Measurements from ENCODE around the gene ADAM15. TPM values are rescaled to one million over a fixed set of nuclear protein-coding genes. Genes with fewer than 3 reads are reported as not detected.

The ADAM15 gene
- total RNA-seq, 2 experiments from 2014 or later, result 53.8 to 55.8 TPM

GRCh38 chr1:155022927-155023236 lies 28.2 kb upstream of the ADAM15 start:
- DNase-seq, result no peak
- Mint-ChIP-seq H3K27ac (no peak overlapping the region), H3K9me3 (no peaks in the 10 kb centered on the region), H3K4me3 (no peak overlapping the region), H3K36me3 (ENCODE audit: low read depth) (peaks cover 4% of the 10 kb centered on the region), H3K27me3 (ENCODE audit: low read depth) (no peaks in the 10 kb centered on the region), H3K4me1 (ENCODE audit: low read depth) (peaks cover 21% of the 10 kb centered on the region)
- intact Hi-C loops (cut with micrococcal nuclease), result no loop called here
- CTCF ChIA-PET, result interaction anchor here (1.0 to 1.9 kb wide), 5 partner anchors 21 to 32 kb away, joined by 3 to 5 read pairs (median 3); partner anchors contain the start of gene LENEP

- Mint-ChIP-seq H3K27me3 (ENCODE audit: low read depth) (no peaks in the 10 kb centered on the region), H3K4me1 (ENCODE audit: low read depth) (peaks cover 15% of the 10 kb centered on the region), H3K9me3 (no peaks in the 10 kb centered on the region), H3K36me3 (ENCODE audit: low read depth) (peaks cover 4% of the 10 kb centered on the region), H3K27ac (no peak overlapping the region), H3K4me3 (no peak overlapping the region)
- CTCF ChIA-PET, result interaction anchor here (0.7 to 1.9 kb wide), 4 partner anchors 20 to 49 kb away, joined by 3 to 5 read pairs (median 3); partner anchors contain the start of gene CKS1B
- no peak for DNase-seq
- intact Hi-C loops (cut with micrococcal nuclease), result no loop called here
Observed at GRCh38 chr1:155023627-155024026, 27.5 kb upstream of the ADAM15 start.

- peaks cover 3% of the 10 kb centered on the region for H3K36me3 Mint-ChIP-seq (ENCODE audit: low read depth)
- no peak overlapping the region for H3K27ac Mint-ChIP-seq
- peaks cover 8% of the 10 kb centered on the region for H3K4me1 Mint-ChIP-seq (ENCODE audit: low read depth)
- CTCF ChIA-PET, result no interaction called here
- no peaks in the 10 kb centered on the region for H3K27me3 Mint-ChIP-seq (ENCODE audit: low read depth)
- intact Hi-C loops (cut with micrococcal nuclease), result no loop called here
- no peak overlapping the region for H3K4me3 Mint-ChIP-seq
- no peak for DNase-seq
- no peaks in the 10 kb centered on the region for H3K9me3 Mint-ChIP-seq
Observed at GRCh38 chr1:155024315-155024714, 26.8 kb upstream of the ADAM15 start.

GRCh38 chr1:155026154-155026553 lies 25.0 kb upstream of the ADAM15 start:
- no peaks in the 10 kb centered on the region for H3K9me3 Mint-ChIP-seq
- no peak overlapping the region for H3K27ac Mint-ChIP-seq
- no peaks in the 10 kb centered on the region for H3K36me3 Mint-ChIP-seq (ENCODE audit: low read depth)
- H3K4me3 Mint-ChIP-seq, result no peak overlapping the region
- H3K27me3 Mint-ChIP-seq (ENCODE audit: low read depth), result no peaks in the 10 kb centered on the region
- no peak for DNase-seq
- H3K4me1 Mint-ChIP-seq (ENCODE audit: low read depth), result no peaks in the 10 kb centered on the region
- CTCF ChIA-PET, result interaction anchor here (0.7 to 1.2 kb wide), 2 partner anchors 35 to 637 kb away, joined by 3 to 5 read pairs; no protein-coding TSS in a partner anchor
- intact Hi-C loops (cut with micrococcal nuclease), result no loop called here

- Mint-ChIP-seq H3K27me3 (ENCODE audit: low read depth) (no peaks in the 10 kb centered on the region), H3K27ac (no peak overlapping the region), H3K9me3 (no peaks in the 10 kb centered on the region), H3K4me1 (ENCODE audit: low read depth) (no peaks in the 10 kb centered on the region), H3K4me3 (no peak overlapping the region), H3K36me3 (ENCODE audit: low read depth) (no peaks in the 10 kb centered on the region)
- no peak for DNase-seq
- intact Hi-C loops (cut with micrococcal nuclease), result no loop called here
- CTCF ChIA-PET, result interaction anchor here (1.2 kb wide), 1 partner anchor 34 kb away, joined by 5 read pairs; no protein-coding TSS in a partner anchor
Observed at GRCh38 chr1:155026588-155026987, 24.5 kb upstream of the ADAM15 start.

- no peaks in the 10 kb centered on the region for H3K4me1 Mint-ChIP-seq (ENCODE audit: low read depth)
- H3K36me3 Mint-ChIP-seq (ENCODE audit: low read depth), result no peaks in the 10 kb centered on the region
- intact Hi-C loops (cut with micrococcal nuclease), result no loop called here
- H3K27me3 Mint-ChIP-seq (ENCODE audit: low read depth), result no peaks in the 10 kb centered on the region
- H3K9me3 Mint-ChIP-seq, result no peaks in the 10 kb centered on the region
- no peak overlapping the region for H3K27ac Mint-ChIP-seq
- CTCF ChIA-PET, result interaction anchor here (1.5 kb wide), 1 partner anchor 21 kb away, joined by 3 read pairs; the partner anchor contains the start of gene ADAM15
- no peak overlapping the region for H3K4me3 Mint-ChIP-seq
- DNase-seq, result no peak
Observed at GRCh38 chr1:155029513-155030242, 21.4 kb upstream of the ADAM15 start.

GRCh38 chr1:155030243-155030795 lies 20.8 kb upstream of the ADAM15 start:
- Mint-ChIP-seq H3K27ac (no peak overlapping the region), H3K4me1 (ENCODE audit: low read depth) (no peaks in the 10 kb centered on the region), H3K36me3 (ENCODE audit: low read depth) (no peaks in the 10 kb centered on the region), H3K27me3 (ENCODE audit: low read depth) (no peaks in the 10 kb centered on the region), H3K9me3 (no peaks in the 10 kb centered on the region), H3K4me3 (no peak overlapping the region)
- DNase-seq, result no peak
- CTCF ChIA-PET, result no interaction called here
- intact Hi-C loops (cut with micrococcal nuclease), result no loop called here

- CTCF ChIA-PET, result interaction anchor here (0.6 kb wide), 1 partner anchor 14 kb away, joined by 3 read pairs; no protein-coding TSS in a partner anchor
- no peaks in the 10 kb centered on the region for H3K27me3 Mint-ChIP-seq (ENCODE audit: low read depth)
- H3K9me3 Mint-ChIP-seq, result no peaks in the 10 kb centered on the region
- H3K36me3 Mint-ChIP-seq (ENCODE audit: low read depth), result no peaks in the 10 kb centered on the region
- intact Hi-C loops (cut with micrococcal nuclease), result no loop called here
- no peak overlapping the region for H3K4me3 Mint-ChIP-seq
- no peak overlapping the region for H3K27ac Mint-ChIP-seq
- no peaks in the 10 kb centered on the region for H3K4me1 Mint-ChIP-seq (ENCODE audit: low read depth)
- DNase-seq, result no peak
Observed at GRCh38 chr1:155030899-155031298, 20.2 kb upstream of the ADAM15 start.

GRCh38 chr1:155032886-155033285 lies 18.2 kb upstream of the ADAM15 start:
- Mint-ChIP-seq H3K27me3 (ENCODE audit: low read depth) (no peaks in the 10 kb centered on the region), H3K27ac (no peak overlapping the region), H3K36me3 (ENCODE audit: low read depth) (no peaks in the 10 kb centered on the region), H3K4me1 (ENCODE audit: low read depth) (no peaks in the 10 kb centered on the region), H3K4me3 (no peak overlapping the region), H3K9me3 (no peaks in the 10 kb centered on the region)
- DNase-seq, result no peak
- CTCF ChIA-PET, result interaction anchor here (1.8 kb wide), 1 partner anchor 29 kb away, joined by 5 read pairs; no protein-coding TSS in a partner anchor
- intact Hi-C loops (cut with micrococcal nuclease), result no loop called here

- no peak within 1 kb of the TSS for H3K4me3 Mint-ChIP-seq
- no peaks in the 10 kb centered on the region for H3K4me1 Mint-ChIP-seq (ENCODE audit: low read depth)
- no peaks in the 10 kb centered on the region for H3K36me3 Mint-ChIP-seq (ENCODE audit: low read depth)
- no peaks in the 10 kb centered on the region for H3K27me3 Mint-ChIP-seq (ENCODE audit: low read depth)
- no peaks in the 10 kb centered on the region for H3K9me3 Mint-ChIP-seq
- intact Hi-C loops (cut with micrococcal nuclease), result no loop called here
- H3K27ac Mint-ChIP-seq, result no peak within 1 kb of the TSS
- DNase-seq, result no peak
- CTCF ChIA-PET, result interaction anchor here (1.8 kb wide), 1 partner anchor 28 kb away, joined by 5 read pairs; no protein-coding TSS in a partner anchor
Observed at GRCh38 chr1:155033524-155033923, 17.6 kb upstream of the ADAM15 start, which contains the start of the genes DCST1 and DCST2. Gene DCST1 (plus strand): TSS chr1:155033824. CDS start chr1:155034037, 213 bp downstream. Gene DCST2 (minus strand): TSS chr1:155033781. CDS start chr1:155033701, 80 bp downstream.

GRCh38 chr1:155034318-155035208 lies 16.6 kb upstream of the ADAM15 start:
- CTCF ChIA-PET, result interaction anchor here (0.9 to 1.1 kb wide), 3 partner anchors 10 to 139 kb away, joined by 3 to 4 read pairs (median 3); partner anchors contain the start of genes ADAM15 and KRTCAP2
- intact Hi-C loops (cut with micrococcal nuclease), result no loop called here
- H3K36me3 Mint-ChIP-seq (ENCODE audit: low read depth), result no peaks in the 10 kb centered on the region
- H3K9me3 Mint-ChIP-seq, result no peaks in the 10 kb centered on the region
- no peak for DNase-seq
- no peaks in the 10 kb centered on the region for H3K27me3 Mint-ChIP-seq (ENCODE audit: low read depth)
- H3K4me3 Mint-ChIP-seq, result no peak overlapping the region
- no peak overlapping the region for H3K27ac Mint-ChIP-seq
- H3K4me1 Mint-ChIP-seq (ENCODE audit: low read depth), result no peaks in the 10 kb centered on the region

GRCh38 chr1:155035936-155036335 lies 15.2 kb upstream of the ADAM15 start:
- Mint-ChIP-seq H3K4me3 (no peak overlapping the region), H3K9me3 (no peaks in the 10 kb centered on the region), H3K27me3 (ENCODE audit: low read depth) (no peaks in the 10 kb centered on the region), H3K36me3 (ENCODE audit: low read depth) (no peaks in the 10 kb centered on the region), H3K27ac (no peak overlapping the region), H3K4me1 (ENCODE audit: low read depth) (no peaks in the 10 kb centered on the region)
- no peak for DNase-seq
- CTCF ChIA-PET, result interaction anchor here (1.1 kb wide), 1 partner anchor 9 kb away, joined by 4 read pairs; no protein-coding TSS in a partner anchor
- intact Hi-C loops (cut with micrococcal nuclease), result no loop called here

Measured in activated naive CD4-positive, alpha-beta T cell treated with anti-CD3 and anti-CD28 coated beads for 36 hours (primary cell).